CD4-positive, alpha-beta T cell (primary cell): ENCODE data around the gene CCDC137. TPM values are rescaled to one million over a fixed set of nuclear protein-coding genes. Genes with fewer than 3 reads are reported as not detected.
"Not testable (repeated sequence)": the region's sequence is repeated elsewhere in the genome, so short reads cannot be mapped to it uniquely, and the experiment has no call there.

ENCODE experiments used
- ATAC-seq: fragments of 200-7000 bp; cut with Tn5 transposase; one replicate; pipeline ENCODE4 v1.10.0; 2022; ENCODE audit warnings: mild to moderate bottlenecking; ENCODE audit not compliant: poor library complexity
- CTCF ChIA-PET: fragments of 350-600 bp; sonication (Branson Sonifier 250); formaldehyde crosslinking; loops from one replicate; lab custom pipeline; 2021; ENCODE audit warnings: antibody characterized with exemption, inconsistent platforms; lab: Charles Lee
- POLR2A ChIA-PET: fragments of 350-600 bp; sonication (Branson Sonifier 250); formaldehyde crosslinking; loops from one replicate; lab custom pipeline; 2021; ENCODE audit warnings: antibody characterized with exemption, inconsistent platforms; lab: Charles Lee
- DNase-seq, 14 experiments: peaks; one replicate each; pipeline ENCODE4 v3.0.0-alpha.2; 2013 to 2020; ENCODE audit warnings: mixed read lengths in 2 of 14
- H3K27ac ChIP-seq, 2 donors: one replicate each; pipeline versions ENCODE4 v1.5.1 to v1.7.0; 2013; ENCODE audit warnings: low read length in 2 of 2, low read depth in 1 of 2, mild to moderate bottlenecking in 1 of 2
- H3K27me3 ChIP-seq, 2 experiments: 1 replicate in 1 of 2; 2 replicates in 1 of 2; pipeline versions ENCODE4 v1.6.1 to v1.7.0; 2013; ENCODE audit warnings: low read length in 2 of 2, control low read depth in 1 of 2, mild to moderate bottlenecking in 1 of 2, moderate library complexity in 1 of 2; ENCODE audit not compliant: insufficient read depth in 2 of 2, control insufficient read depth in 1 of 2
- H3K36me3 ChIP-seq: one replicate; pipeline ENCODE4 v1.6.1; 2013; ENCODE audit warnings: low read length, control low read depth; ENCODE audit not compliant: insufficient read depth
- H3K4me1 ChIP-seq: one replicate; pipeline ENCODE4 v1.6.1; 2013; ENCODE audit warnings: low read length, control low read depth; ENCODE audit not compliant: insufficient read depth
- H3K4me3 ChIP-seq: one replicate; pipeline ENCODE4 v1.5.1; 2013; ENCODE audit warnings: mild to moderate bottlenecking, low read length, moderate library complexity
- H3K9me3 ChIP-seq, 2 experiments: 1 replicate in 1 of 2; 2 replicates in 1 of 2; pipeline versions ENCODE4 v1.6.1 to v1.7.0; 2013; ENCODE audit warnings: low read length in 2 of 2, mild to moderate bottlenecking in 2 of 2, control low read depth in 1 of 2, moderate library complexity in 1 of 2; ENCODE audit not compliant: control insufficient read depth in 1 of 2, insufficient read depth in 1 of 2
- H3K27ac Mint-ChIP-seq: one replicate; pipeline ENCODE4 v1.8.0; 2020; ENCODE audit warnings: mixed read lengths
- H3K27me3 Mint-ChIP-seq: one replicate; pipeline ENCODE4 v1.8.0; 2021; ENCODE audit warnings: mixed read lengths
- H3K36me3 Mint-ChIP-seq: one replicate; pipeline ENCODE4 v1.8.0; 2021; ENCODE audit warnings: low read depth, mixed read lengths
- H3K4me1 Mint-ChIP-seq: one replicate; pipeline ENCODE4 v1.8.0; 2021; ENCODE audit warnings: low read depth, mixed read lengths
- H3K4me3 Mint-ChIP-seq: one replicate; pipeline ENCODE4 v1.8.0; 2020; ENCODE audit warnings: mild to moderate bottlenecking, mixed read lengths
- H3K9me3 Mint-ChIP-seq: one replicate; pipeline ENCODE4 v1.8.0; 2020; ENCODE audit warnings: mixed read lengths
- CTCF ChIP-seq: fragments of 200-600 bp; IDR thresholded peaks from one replicate; pipeline ENCODE4 v1.8.0; 2022; ENCODE audit warnings: antibody characterized with exemption, mild to moderate bottlenecking
- intact Hi-C, 2 experiments: fragments of 100-400 bp; cut with DNase I in 1 of 2; cut with micrococcal nuclease in 1 of 2; formaldehyde crosslinking; loops; one replicate each; pipeline versions ENCODE4 v1.15.1 to v1.9.0; 2023 to 2025; cut with DNase I, micrococcal nuclease
- polyA plus RNA-seq, 2 donors: library from polyadenylated mRNA; unstranded; fragments of 120-200 nt; gene quantifications; one replicate each; pipeline ENCODE4 v1.2.1, GENCODE V29; 2013
- total RNA-seq, 174 experiments: library from RNA in 2 of 174; stranded (reverse) in 2 of 174; gene quantifications; one replicate each; pipeline ENCODE4 v1.2.3 and lab custom pipeline; 2021 to 2026

Gene CCDC137
- total RNA-seq (10 to 100 TPM; 20.8 to 21.7 TPM), total RNA-seq (lab: John Stamatoyannopoulos, UW) (19.8 to 113 (median 35.3) reads per million in 172 experiments)
- polyA plus RNA-seq (2013, experiment 1 of 2): 17.6 TPM
- 25.4 TPM for polyA plus RNA-seq (2013, experiment 2 of 2)

- peaks cover 67% of the 10 kb centered on the region for H3K4me1 ChIP-seq
- TF ChIP-seq CTCF: no peak
- ChIA-PET POLR2A (interaction anchor here (0.5 to 3.0 kb wide), 9 partner anchors 16 to 195 kb away, joined by 3 to 25 read pairs (median 4); partner anchors contain the start of genes ACTG1, ARL16, HGS and MRPL12), CTCF (no interaction called here)
- ATAC-seq (peak; percentile 84), DNase-seq (peak; percentile 81 to 96 (median 91))
- H3K9me3 Mint-ChIP-seq: no peaks in the 10 kb centered on the region
- peak within 1 kb of the TSS; percentile 97 for H3K4me3 Mint-ChIP-seq
- H3K36me3 Mint-ChIP-seq: peaks cover 47% of the 10 kb centered on the region
- peak within 1 kb of the TSS; percentile 73 to 85 for H3K27ac ChIP-seq
- peak within 1 kb of the TSS; percentile 90 for H3K4me3 ChIP-seq
- H3K27me3 Mint-ChIP-seq: no peaks in the 10 kb centered on the region
- intact Hi-C loops: loop anchor here (1.0 to 5.0 kb wide), 4 partner anchors 17 to 36 kb away; partner anchors contain the start of genes NPLOC4 (in 2 of the 2), TSPAN10 (in 2 of the 2), ARL16 (in 1 of the 2) and MRPL12 (in 1 of the 2)
- H3K27me3 ChIP-seq: no peaks in the 10 kb centered on the region
- peaks cover 37% of the 10 kb centered on the region for H3K36me3 ChIP-seq
- H3K4me1 Mint-ChIP-seq: peaks cover 50% of the 10 kb centered on the region
- H3K9me3 ChIP-seq: no peaks in the 10 kb centered on the region
- peak within 1 kb of the TSS; percentile 91 for H3K27ac Mint-ChIP-seq
Measured at GRCh38 chr17:81666342-81667191, at the start of gene CCDC137, which contains the start of gene OXLD1. TSS of gene CCDC137 (plus strand) at chr17:81666737. CDS start at chr17:81666767, 30 bp downstream. TSS of gene OXLD1 (minus strand) at chr17:81666605. CDS start at chr17:81666577, 28 bp downstream.

GRCh38 chr17:81616877-81617276, 49.7 kb upstream of the CCDC137 start:
- intact Hi-C loops: no loop called here
- peaks cover 68% of the 10 kb centered on the region for H3K36me3 Mint-ChIP-seq

GRCh38 chr17:81618307-81618706, 48.2 kb upstream of the CCDC137 start:
- ATAC-seq, H3K27me3 Mint-ChIP-seq, CTCF ChIA-PET, H3K4me3 ChIP-seq, H3K9me3 ChIP-seq, H3K27ac Mint-ChIP-seq, H3K4me3 Mint-ChIP-seq, H3K9me3 Mint-ChIP-seq, intact Hi-C loops, H3K27ac ChIP-seq, DNase-seq, POLR2A ChIA-PET, H3K27me3 ChIP-seq: not testable (repeated sequence)
- H3K36me3 ChIP-seq: peaks cover 53% of the 10 kb centered on the region
- peaks cover 13% of the 10 kb centered on the region for H3K4me1 ChIP-seq
- H3K4me1 Mint-ChIP-seq: peaks cover 24% of the 10 kb centered on the region
- H3K36me3 Mint-ChIP-seq: peaks cover 58% of the 10 kb centered on the region

More at GRCh38 chr17:81616877-81617276, 49.7 kb upstream of the CCDC137 start:
- no peaks in the 10 kb centered on the region for H3K9me3 ChIP-seq
- ATAC-seq (no peak), DNase-seq (no peak)
- H3K36me3 ChIP-seq: peaks cover 56% of the 10 kb centered on the region
- no peaks in the 10 kb centered on the region for H3K27me3 ChIP-seq
- no peak overlapping the region for H3K4me3 Mint-ChIP-seq
- CTCF ChIA-PET: no interaction called here
- H3K4me1 Mint-ChIP-seq: peaks cover 24% of the 10 kb centered on the region
- no peak for TF ChIP-seq CTCF
- H3K4me1 ChIP-seq: peaks cover 13% of the 10 kb centered on the region
- no peak overlapping the region for H3K27ac ChIP-seq
- H3K9me3 Mint-ChIP-seq: no peaks in the 10 kb centered on the region
- no peak overlapping the region for H3K27ac Mint-ChIP-seq
- POLR2A ChIA-PET: no interaction called here
- H3K4me3 ChIP-seq: no peak overlapping the region
- no peaks in the 10 kb centered on the region for H3K27me3 Mint-ChIP-seq
